ENCODE measurements around the gene KIF22. TPM values are rescaled to one million over a fixed set of nuclear protein-coding genes. Genes with fewer than 3 reads are reported as not detected.
"Not testable (repeated sequence)": the region's sequence is repeated elsewhere in the genome, so short reads cannot be mapped to it uniquely, and the experiment has no call there.

KIF22 gene
- polyA plus RNA-seq, 2 donors: 43.3 to 57.9 TPM

DNA sequence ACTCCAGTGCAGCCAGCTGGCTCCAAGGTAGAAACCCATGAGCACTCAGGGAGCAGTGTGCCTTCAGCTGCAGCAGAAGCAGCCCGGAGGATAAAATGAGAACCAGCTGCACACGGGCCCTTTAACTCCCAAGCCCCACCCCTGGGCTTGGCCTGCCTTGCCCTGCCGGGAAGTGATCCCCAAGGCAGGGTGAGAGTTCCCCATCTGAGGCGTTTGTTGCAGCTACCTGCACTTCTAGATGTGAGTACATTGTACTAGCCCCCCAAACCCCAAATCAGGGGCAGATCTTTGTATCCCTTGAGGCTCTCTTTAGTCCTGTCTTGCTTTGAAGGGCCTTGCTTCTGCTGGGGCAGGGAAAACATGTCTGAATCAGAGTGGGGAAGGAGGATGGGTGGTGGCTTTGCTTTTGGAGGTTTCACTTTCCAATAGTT, 29.7 kb downstream of the KIF22 start, which contains the start of gene MVP:
MVP (plus strand) TSS at position 192 of the 431 bp plus-strand sequence. CDS start 10,088 bp downstream, outside the sequence.
- Histone ChIP-seq H3K4me1 (ENCODE audit: control insufficient read depth in 2 of 2, insufficient read depth in 2 of 2, low read length in 1 of 2) (peaks cover 11 to 23% of the 10 kb centered on the region in 2 donors), H3K36me3 (ENCODE audit: control insufficient read depth in 2 of 2, insufficient read depth in 2 of 2, low read length in 1 of 2) (no peaks in the 10 kb centered on the region), H3K27ac (ENCODE audit: low read depth in 2 of 2, low read length in 1 of 2) (peak within 1 kb of the TSS; percentile 97)

DNA sequence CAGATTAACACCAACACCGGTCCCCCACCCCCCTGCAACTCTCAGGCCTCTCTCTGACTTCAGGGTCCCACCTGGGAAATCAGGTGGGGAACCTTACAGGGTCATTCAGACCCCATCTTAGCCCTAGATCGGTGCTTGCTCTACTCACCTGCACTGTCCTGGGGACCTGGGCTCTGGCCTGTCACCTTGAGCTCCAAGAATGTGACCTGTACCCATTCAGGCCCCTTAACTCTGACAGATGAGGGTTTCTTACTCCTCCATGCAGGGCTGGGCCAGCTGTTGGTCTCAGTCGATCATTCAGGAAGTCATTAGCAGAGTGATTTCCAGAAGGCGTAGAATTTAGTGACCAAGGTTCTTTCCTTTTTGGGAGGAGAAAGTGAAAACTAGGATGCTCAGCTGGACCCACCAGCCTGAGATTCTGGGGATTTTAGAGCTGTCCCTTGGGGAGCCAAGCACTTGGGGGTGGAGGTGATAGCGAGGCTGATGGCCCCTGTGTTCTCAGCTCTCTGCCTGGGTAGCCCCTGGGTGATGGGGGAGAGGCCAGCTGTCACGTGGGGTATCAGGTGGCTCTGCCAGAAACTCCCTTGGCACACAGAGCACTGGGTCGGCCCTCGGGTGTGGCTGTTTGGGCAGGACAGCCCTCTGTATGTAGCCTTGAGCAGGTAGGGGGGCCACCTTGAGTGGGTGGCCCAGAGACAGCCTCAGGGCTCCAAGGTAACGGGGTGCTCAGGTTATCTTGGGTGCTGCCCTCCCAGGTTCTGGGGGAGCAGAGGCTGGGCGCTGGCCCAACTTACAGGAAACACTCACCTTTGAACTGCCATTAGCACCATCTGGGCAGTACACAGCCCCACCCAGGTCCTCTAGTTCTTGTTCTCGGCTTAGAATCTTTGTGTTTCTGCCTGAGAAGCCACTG, 30.4 kb downstream of the KIF22 start:
- H3K27ac ChIP-seq (ENCODE audit: low read depth in 2 of 2, low read length in 1 of 2): peak overlapping the region; percentile 97
- no peaks in the 10 kb centered on the region for H3K9me3 ChIP-seq (ENCODE audit: control insufficient read depth in 2 of 2, insufficient read depth in 1 of 2, low read depth in 1 of 2, low read length in 1 of 2)
- peak overlapping the region; percentile 60 to 80 for H3K4me3 ChIP-seq (ENCODE audit: low read depth in 1 of 2, low read length in 2 of 2)
- H3K4me1 ChIP-seq (ENCODE audit: control insufficient read depth in 2 of 2, insufficient read depth in 2 of 2, low read length in 1 of 2): peaks cover 12 to 30% of the 10 kb centered on the region in 2 donors
- no peaks in the 10 kb centered on the region for H3K27me3 ChIP-seq (ENCODE audit: control insufficient read depth in 1 of 2, insufficient read depth in 2 of 2, low read length in 2 of 2)
- H3K36me3 ChIP-seq (ENCODE audit: control insufficient read depth in 2 of 2, insufficient read depth in 2 of 2, low read length in 1 of 2): peaks cover 0 to 3% of the 10 kb centered on the region in 2 donors
- 7 to 12% methylated on average over 11 of the region's 11 CpGs for WGBS, 2 donors

More for the DNA sequence above, 29.7 kb downstream of the KIF22 start, which contains the start of gene MVP:
- WGBS, 2 donors: 0% methylated on average over 4 of the region's 4 CpGs
- H3K4me3 ChIP-seq (ENCODE audit: low read depth in 1 of 2, low read length in 2 of 2): peak within 1 kb of the TSS; percentile 60 to 80
- no peaks in the 10 kb centered on the region for H3K9me3 ChIP-seq (ENCODE audit: control insufficient read depth in 2 of 2, insufficient read depth in 1 of 2, low read depth in 1 of 2, low read length in 1 of 2)
- H3K27me3 ChIP-seq (ENCODE audit: control insufficient read depth in 1 of 2, insufficient read depth in 2 of 2, low read length in 2 of 2): no peaks in the 10 kb centered on the region

DNA sequence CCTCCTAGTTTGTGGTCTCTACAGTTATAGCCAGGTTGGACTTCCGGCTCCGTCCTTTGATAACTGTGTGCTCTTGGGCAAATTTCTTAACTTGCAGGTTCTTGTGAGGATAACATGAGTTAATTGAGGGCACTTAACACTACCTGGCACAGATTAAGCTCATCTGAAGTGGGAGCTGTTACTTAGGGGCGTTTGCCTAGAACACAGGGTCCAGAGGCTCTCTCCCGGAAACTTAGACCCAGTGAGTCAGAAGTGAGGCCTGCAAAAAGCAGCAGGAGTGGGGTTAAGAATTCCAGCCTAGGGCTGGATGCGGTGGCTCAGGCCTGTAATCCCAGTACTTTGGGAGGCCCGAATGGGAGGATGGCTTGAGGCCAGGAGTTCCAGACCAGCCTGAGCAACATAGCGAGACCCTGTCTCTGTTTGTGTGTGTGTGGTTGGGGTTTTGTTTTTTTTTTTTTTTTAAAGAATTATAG, 31.1 kb downstream of the KIF22 start:
- H3K27me3 ChIP-seq (ENCODE audit: control insufficient read depth in 1 of 2, insufficient read depth in 2 of 2, low read length in 2 of 2): no peaks in the 10 kb centered on the region
- peaks cover 0 to 4% of the 10 kb centered on the region in 2 donors for H3K36me3 ChIP-seq (ENCODE audit: control insufficient read depth in 2 of 2, insufficient read depth in 2 of 2, low read length in 1 of 2)
- 21 to 23% methylated on average over 7 of the region's 7 CpGs for WGBS, 2 donors
- H3K4me3 ChIP-seq (ENCODE audit: low read depth in 1 of 2, low read length in 2 of 2): peak overlapping the region; percentile 60 to 80
- H3K9me3 ChIP-seq (ENCODE audit: control insufficient read depth in 2 of 2, insufficient read depth in 1 of 2, low read depth in 1 of 2, low read length in 1 of 2): no peaks in the 10 kb centered on the region
- H3K4me1 ChIP-seq (ENCODE audit: control insufficient read depth in 2 of 2, insufficient read depth in 2 of 2, low read length in 1 of 2): peaks cover 14 to 34% of the 10 kb centered on the region in 2 donors
- peak overlapping the region; percentile 97 for H3K27ac ChIP-seq (ENCODE audit: low read depth in 2 of 2, low read length in 1 of 2)

DNA sequence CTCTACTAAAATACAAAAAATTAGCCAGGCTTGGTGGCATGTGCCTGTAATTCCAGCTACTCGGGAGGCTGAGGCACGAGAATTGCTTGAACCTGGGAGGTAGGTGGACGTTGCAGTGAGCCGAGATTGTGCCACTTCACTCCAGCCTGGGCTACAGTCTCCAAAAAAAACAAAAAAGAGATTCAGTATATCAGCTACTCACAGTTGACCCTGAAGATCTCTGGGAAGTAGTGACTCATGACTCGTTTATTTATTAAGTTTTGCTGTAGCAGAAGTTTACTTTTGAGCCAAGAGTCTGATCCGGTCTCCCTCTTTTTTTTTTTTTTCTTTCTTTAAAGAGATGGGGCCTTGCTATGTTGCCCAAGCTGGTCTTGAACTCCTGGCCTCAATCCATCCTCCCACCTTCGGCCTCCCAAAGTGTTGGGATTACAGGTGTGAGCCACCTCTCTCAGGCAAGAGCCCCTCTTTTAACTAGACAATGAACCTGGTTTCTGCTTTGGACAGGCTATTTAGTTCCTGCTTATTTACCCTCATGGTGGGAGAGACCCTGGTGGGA, 34.1 kb downstream of the KIF22 start:
- H3K27ac ChIP-seq (ENCODE audit: low read depth in 2 of 2, low read length in 1 of 2): peak overlapping the region; percentile 51 to 65
- peaks cover 8 to 29% of the 10 kb centered on the region in 2 donors for H3K4me1 ChIP-seq (ENCODE audit: control insufficient read depth in 2 of 2, insufficient read depth in 2 of 2, low read length in 1 of 2)
- H3K36me3 ChIP-seq (ENCODE audit: control insufficient read depth in 2 of 2, insufficient read depth in 2 of 2, low read length in 1 of 2): peaks cover 0 to 4% of the 10 kb centered on the region in 2 donors
- H3K9me3 ChIP-seq (ENCODE audit: control insufficient read depth in 2 of 2, insufficient read depth in 1 of 2, low read depth in 1 of 2, low read length in 1 of 2): no peaks in the 10 kb centered on the region
- H3K4me3 ChIP-seq (ENCODE audit: low read depth in 1 of 2, low read length in 2 of 2): no peak overlapping the region
- 24 to 28% methylated on average over 7 of the region's 7 CpGs for WGBS, 2 donors
- H3K27me3 ChIP-seq (ENCODE audit: control insufficient read depth in 1 of 2, insufficient read depth in 2 of 2, low read length in 2 of 2): no peaks in the 10 kb centered on the region

DNA sequence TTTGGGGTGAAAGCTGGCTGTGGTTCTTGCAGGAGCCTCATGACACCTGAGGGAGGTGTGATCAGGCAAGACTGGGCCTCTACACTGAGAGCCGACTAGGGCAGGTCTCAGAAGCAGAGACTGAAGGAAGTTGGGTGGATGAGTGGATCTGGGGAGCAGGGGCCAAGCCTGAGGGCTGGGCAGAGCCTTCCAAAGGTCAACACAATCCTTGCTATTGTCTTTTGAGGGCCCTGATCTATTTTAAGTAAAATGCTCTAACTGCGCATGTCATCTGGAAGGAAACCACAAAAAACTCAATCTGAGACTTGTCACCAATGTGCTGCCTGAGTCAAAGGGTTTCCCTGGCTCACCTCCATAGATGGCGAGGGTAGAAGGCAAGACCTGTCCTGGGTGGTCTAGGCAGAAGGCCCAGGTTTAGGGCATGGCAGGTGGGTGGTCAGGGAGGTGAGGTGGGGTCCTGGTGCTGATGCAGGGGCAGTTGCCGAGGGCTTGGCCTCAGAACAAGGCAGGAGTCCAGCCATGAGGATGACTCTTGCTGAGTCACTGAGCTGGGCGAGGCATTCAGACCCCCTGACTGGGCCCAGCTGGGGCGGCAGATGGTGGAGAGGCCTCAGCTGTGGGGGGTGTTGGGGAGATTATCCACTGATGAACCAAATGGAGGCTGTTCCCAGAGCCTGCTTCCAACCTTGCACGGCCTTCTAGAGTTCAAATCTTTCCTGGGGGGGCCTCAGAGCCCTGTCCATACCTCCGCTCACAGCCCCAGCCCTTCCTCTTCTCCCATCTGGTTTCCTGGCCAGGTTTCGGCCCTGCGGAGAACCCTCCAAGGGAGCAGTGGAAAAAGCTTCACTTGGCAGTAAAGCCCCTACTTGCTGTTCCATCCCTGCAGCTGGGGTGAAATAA, 34.8 kb downstream of the KIF22 start:
- Histone ChIP-seq H3K27me3 (ENCODE audit: control insufficient read depth in 1 of 2, insufficient read depth in 2 of 2, low read length in 2 of 2) (no peaks in the 10 kb centered on the region), H3K9me3 (ENCODE audit: control insufficient read depth in 2 of 2, insufficient read depth in 1 of 2, low read depth in 1 of 2, low read length in 1 of 2) (no peaks in the 10 kb centered on the region), H3K36me3 (ENCODE audit: control insufficient read depth in 2 of 2, insufficient read depth in 2 of 2, low read length in 1 of 2) (peaks cover 0 to 4% of the 10 kb centered on the region in 2 donors), H3K4me3 (ENCODE audit: low read depth in 1 of 2, low read length in 2 of 2) (no peak overlapping the region), H3K4me1 (ENCODE audit: control insufficient read depth in 2 of 2, insufficient read depth in 2 of 2, low read length in 1 of 2) (peaks cover 8 to 27% of the 10 kb centered on the region in 2 donors), H3K27ac (ENCODE audit: low read depth in 2 of 2, low read length in 1 of 2) (peak overlapping the region; percentile 61 to 65)
- 48 to 53% methylated on average over 10 of the region's 10 CpGs for WGBS, 2 donors

DNA sequence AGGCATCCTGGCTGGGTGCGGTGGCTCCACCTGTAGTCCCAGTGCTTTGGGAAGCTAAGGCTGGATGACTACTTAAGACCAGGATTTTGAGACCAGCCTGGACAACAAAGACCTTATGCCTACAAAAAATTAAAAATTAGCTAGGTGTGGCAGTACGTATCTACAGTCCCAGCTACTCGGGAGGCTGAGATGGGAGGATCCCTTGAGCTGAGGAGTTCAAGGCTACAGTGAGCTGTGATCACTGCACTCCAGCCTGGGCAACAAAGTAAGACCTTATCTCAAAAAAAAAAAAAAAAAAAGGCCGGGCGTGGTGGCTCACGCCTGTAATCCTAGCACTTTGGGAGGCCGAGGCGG, 35.8 kb downstream of the KIF22 start:
- peaks cover 6 to 23% of the 10 kb centered on the region in 2 donors for H3K4me1 ChIP-seq (ENCODE audit: control insufficient read depth in 2 of 2, insufficient read depth in 2 of 2, low read length in 1 of 2)
- no peaks in the 10 kb centered on the region for H3K9me3 ChIP-seq (ENCODE audit: control insufficient read depth in 2 of 2, insufficient read depth in 1 of 2, low read depth in 1 of 2, low read length in 1 of 2)
- no peak overlapping the region for H3K4me3 ChIP-seq (ENCODE audit: low read depth in 1 of 2, low read length in 2 of 2)
- no peaks in the 10 kb centered on the region for H3K27me3 ChIP-seq (ENCODE audit: control insufficient read depth in 1 of 2, insufficient read depth in 2 of 2, low read length in 2 of 2)
- peaks cover 0 to 9% of the 10 kb centered on the region in 2 donors for H3K36me3 ChIP-seq (ENCODE audit: control insufficient read depth in 2 of 2, insufficient read depth in 2 of 2, low read length in 1 of 2)
- H3K27ac ChIP-seq (ENCODE audit: low read depth in 2 of 2, low read length in 1 of 2): peak overlapping the region in 1 of 2 donors; percentile 61
- 87 to 88% methylated on average over 6 of the region's 8 CpGs for WGBS, 2 donors

DNA sequence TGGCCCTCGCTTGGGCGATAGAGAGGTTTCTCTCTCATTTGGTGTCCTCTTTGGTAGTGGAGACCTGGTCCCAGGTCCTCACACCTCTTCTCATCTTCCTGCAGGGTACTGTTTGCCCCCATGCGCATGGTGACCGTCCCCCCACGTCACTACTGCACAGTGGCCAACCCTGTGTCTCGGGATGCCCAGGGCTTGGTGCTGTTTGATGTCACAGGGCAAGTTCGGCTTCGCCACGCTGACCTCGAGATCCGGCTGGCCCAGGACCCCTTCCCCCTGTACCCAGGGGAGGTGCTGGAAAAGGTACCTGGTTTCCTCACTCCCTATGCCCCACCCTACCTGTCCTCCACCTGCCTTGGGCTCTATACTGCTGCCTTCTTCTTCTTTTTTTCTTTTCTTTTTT, 40.2 kb downstream of the KIF22 start:
- H3K27me3 ChIP-seq (ENCODE audit: control insufficient read depth in 1 of 2, insufficient read depth in 2 of 2, low read length in 2 of 2): no peaks in the 10 kb centered on the region
- 94% methylated on average over 11 of the region's 11 CpGs for WGBS, 2 donors
- no peak overlapping the region for H3K4me3 ChIP-seq (ENCODE audit: low read depth in 1 of 2, low read length in 2 of 2)
- peaks cover 3 to 8% of the 10 kb centered on the region in 2 donors for H3K4me1 ChIP-seq (ENCODE audit: control insufficient read depth in 2 of 2, insufficient read depth in 2 of 2, low read length in 1 of 2)
- H3K27ac ChIP-seq (ENCODE audit: low read depth in 2 of 2, low read length in 1 of 2): no peak overlapping the region
- peaks cover 3 to 29% of the 10 kb centered on the region in 2 donors for H3K36me3 ChIP-seq (ENCODE audit: control insufficient read depth in 2 of 2, insufficient read depth in 2 of 2, low read length in 1 of 2)
- H3K9me3 ChIP-seq (ENCODE audit: control insufficient read depth in 2 of 2, insufficient read depth in 1 of 2, low read depth in 1 of 2, low read length in 1 of 2): no peaks in the 10 kb centered on the region

DNA sequence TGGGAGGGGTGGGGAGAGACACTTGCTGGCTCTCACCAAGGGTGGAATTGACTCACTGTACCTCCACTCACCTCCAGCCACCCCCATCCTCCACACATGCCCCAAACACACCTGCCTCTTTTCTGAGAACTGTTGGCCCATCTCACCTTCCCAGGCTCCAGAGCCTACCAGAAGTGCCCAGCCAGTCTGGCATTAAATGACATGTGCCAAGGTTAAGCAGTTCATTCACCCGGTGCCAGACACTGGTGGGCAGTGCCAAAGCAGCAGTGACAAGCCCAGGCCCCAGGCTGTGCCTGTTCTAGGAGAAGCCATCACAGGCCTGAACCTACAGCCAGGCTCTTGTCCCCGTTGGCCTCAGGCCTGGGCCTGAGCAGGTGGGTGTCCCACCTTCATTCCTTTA, 40.9 kb downstream of the KIF22 start:
- Histone ChIP-seq H3K9me3 (ENCODE audit: control insufficient read depth in 2 of 2, insufficient read depth in 1 of 2, low read depth in 1 of 2, low read length in 1 of 2) (no peaks in the 10 kb centered on the region), H3K4me1 (ENCODE audit: control insufficient read depth in 2 of 2, insufficient read depth in 2 of 2, low read length in 1 of 2) (peaks cover 0 to 2% of the 10 kb centered on the region in 2 donors), H3K27me3 (ENCODE audit: control insufficient read depth in 1 of 2, insufficient read depth in 2 of 2, low read length in 2 of 2) (no peaks in the 10 kb centered on the region), H3K4me3 (ENCODE audit: low read depth in 1 of 2, low read length in 2 of 2) (no peak overlapping the region), H3K36me3 (ENCODE audit: control insufficient read depth in 2 of 2, insufficient read depth in 2 of 2, low read length in 1 of 2) (peaks cover 3 to 26% of the 10 kb centered on the region in 2 donors), H3K27ac (ENCODE audit: low read depth in 2 of 2, low read length in 1 of 2) (no peak overlapping the region)
- 54 to 60% methylated on average over 2 of the region's 2 CpGs for WGBS, 2 donors

DNA sequence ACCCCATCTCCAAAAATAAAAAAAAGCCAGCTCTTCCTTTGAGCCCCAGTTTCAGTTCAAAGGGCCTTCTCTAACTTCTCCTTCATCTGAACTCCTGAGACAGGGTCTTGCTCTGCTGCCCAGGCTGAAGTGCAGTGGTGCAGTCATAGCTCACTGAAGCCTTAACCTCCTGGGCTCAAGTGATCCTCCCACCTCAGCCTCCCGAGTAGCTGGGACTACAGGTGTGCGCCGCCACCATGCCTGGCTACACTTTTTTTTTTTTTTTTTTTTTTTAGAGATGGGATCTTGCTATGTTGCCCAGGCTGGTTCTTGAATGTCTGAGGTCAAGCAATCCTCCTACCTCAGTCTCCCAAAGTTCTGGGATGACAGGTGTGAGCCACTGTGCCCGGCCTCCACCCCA, 42.7 kb downstream of the KIF22 start:
- not testable (repeated sequence) for H3K4me3 ChIP-seq (ENCODE audit: low read depth in 1 of 2, low read length in 2 of 2); H3K4me1 ChIP-seq (ENCODE audit: control insufficient read depth in 2 of 2, insufficient read depth in 2 of 2, low read length in 1 of 2); H3K27ac ChIP-seq (ENCODE audit: low read depth in 2 of 2, low read length in 1 of 2); H3K9me3 ChIP-seq (ENCODE audit: control insufficient read depth in 2 of 2, insufficient read depth in 1 of 2, low read depth in 1 of 2, low read length in 1 of 2); H3K27me3 ChIP-seq (ENCODE audit: control insufficient read depth in 1 of 2, insufficient read depth in 2 of 2, low read length in 2 of 2)
- 96 to 98% methylated on average over 4 of the region's 4 CpGs for WGBS, 2 donors
- peaks cover 3 to 34% of the 10 kb centered on the region in 2 donors for H3K36me3 ChIP-seq (ENCODE audit: control insufficient read depth in 2 of 2, insufficient read depth in 2 of 2, low read length in 1 of 2)

Measured in esophagus (tissue), 2 donors.